OCI-M2 (cell line): ENCODE measurements around the gene GJC2.

Source experiments
- DNase-seq: peaks from one replicate; lab custom pipeline; 2025; ENCODE audit not compliant: unreplicated experiment; lab: John Stamatoyannopoulos, UW

Gene GJC2

GRCh38 chr1:228156515-228156881 is 6.8 kb downstream of the GJC2 start:
- DNase-seq = no peak

- no peak for DNase-seq
Observed at GRCh38 chr1:228156941-228157728, 7.4 kb downstream of the GJC2 start.

DNA sequence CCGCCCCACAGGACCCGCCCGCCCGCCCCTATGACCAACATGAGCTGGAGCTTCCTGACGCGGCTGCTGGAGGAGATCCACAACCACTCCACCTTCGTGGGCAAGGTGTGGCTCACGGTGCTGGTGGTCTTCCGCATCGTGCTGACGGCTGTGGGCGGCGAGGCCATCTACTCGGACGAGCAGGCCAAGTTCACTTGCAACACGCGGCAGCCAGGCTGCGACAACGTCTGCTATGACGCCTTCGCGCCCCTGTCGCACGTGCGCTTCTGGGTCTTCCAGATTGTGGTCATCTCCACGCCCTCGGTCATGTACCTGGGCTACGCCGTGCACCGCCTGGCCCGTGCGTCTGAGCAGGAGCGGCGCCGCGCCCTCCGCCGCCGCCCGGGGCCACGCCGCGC is 8.0 kb downstream of the GJC2 start:
- DNase-seq = no peak

- no peak for DNase-seq
Observed at GRCh38 chr1:228158151-228159007, 8.6 kb downstream of the GJC2 start.

DNA sequence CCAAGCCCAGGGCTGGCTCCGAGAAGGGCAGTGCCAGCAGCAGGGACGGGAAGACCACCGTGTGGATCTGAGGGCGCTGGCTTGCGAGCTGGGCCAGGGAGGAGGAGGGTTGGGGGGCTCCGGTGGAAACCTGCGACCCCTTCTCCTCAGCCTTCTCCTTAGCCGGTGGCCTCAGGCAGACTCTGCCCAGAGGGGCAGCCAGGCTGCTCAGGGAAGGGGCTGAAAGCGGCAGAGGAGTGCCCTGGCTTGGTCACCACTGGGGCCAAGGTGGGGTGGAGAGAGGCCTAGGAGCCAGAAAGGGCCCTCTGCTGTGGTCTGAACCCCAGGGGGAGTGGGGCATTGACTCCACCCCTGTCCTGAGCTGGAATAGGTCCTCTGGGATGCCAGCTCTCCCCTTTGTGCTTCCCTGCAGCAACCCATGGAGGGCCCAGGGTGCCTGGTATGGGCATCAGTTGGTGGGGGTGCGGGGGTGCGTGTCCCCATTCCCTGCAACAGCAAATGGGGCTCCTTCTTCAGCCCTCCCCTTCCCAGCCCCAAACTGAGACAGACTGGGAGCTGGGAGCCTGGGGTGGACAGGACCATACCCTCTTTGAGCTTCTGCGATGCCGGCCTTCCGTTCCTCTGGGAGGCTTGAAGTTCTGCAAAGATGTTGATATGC is 9.4 kb downstream of the GJC2 start:
- DNase-seq = no peak

DNA sequence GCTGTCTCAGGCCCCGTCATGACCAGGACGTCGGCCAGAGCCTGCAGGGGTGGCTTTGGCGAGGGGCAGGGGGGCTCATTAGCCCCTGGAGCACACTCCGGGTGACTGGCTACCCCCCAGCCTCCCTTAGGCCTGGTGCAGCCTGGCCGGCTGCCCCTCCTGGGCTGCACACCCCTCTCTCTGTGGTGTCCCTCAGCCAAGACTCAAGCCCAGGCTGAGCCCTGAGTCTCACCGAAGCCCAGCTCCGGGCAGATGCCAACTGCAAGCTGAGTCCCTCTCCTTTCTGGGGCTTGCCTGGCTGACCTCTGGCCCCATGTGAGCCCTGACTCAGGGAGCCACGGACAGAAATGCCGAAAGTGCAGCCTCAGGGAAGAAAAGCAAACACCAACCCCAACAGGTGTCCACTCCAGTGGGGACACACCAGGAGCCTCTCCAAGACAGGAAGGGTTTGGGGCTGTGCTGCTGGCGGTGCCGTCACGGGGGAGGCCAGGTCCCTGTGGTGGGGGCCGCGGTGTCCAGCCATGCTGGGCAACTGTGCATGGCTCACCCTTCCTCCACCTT is 10.6 kb downstream of the GJC2 start:
- no peak for DNase-seq

DNA sequence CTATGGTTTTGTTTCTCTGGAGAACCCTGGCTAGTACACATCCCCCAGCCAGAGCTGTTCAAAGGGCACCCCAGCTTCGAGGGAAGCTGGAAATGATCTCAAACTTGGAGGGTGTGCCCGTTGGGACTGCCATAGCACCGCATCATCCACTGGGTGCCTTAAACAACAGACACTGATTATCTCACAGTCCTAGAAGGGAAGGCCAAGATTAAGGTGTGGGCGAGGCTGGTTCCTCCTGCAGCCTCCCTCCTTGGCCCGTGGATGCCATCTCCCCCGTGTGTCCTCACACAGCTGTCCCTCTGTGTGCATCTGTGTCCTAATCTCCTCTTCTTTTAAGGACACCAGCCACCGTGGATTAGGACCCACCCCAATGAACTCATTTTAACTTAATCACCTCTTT is 11.6 kb downstream of the GJC2 start:
- no peak for DNase-seq

GRCh38 chr1:228161866-228162265 is 12.1 kb downstream of the GJC2 start:
- no peak for DNase-seq

GRCh38 chr1:228162286-228163006 is 12.7 kb downstream of the GJC2 start:
- no peak for DNase-seq

- no peak for DNase-seq
Observed at GRCh38 chr1:228163007-228163753, 13.4 kb downstream of the GJC2 start.

DNA sequence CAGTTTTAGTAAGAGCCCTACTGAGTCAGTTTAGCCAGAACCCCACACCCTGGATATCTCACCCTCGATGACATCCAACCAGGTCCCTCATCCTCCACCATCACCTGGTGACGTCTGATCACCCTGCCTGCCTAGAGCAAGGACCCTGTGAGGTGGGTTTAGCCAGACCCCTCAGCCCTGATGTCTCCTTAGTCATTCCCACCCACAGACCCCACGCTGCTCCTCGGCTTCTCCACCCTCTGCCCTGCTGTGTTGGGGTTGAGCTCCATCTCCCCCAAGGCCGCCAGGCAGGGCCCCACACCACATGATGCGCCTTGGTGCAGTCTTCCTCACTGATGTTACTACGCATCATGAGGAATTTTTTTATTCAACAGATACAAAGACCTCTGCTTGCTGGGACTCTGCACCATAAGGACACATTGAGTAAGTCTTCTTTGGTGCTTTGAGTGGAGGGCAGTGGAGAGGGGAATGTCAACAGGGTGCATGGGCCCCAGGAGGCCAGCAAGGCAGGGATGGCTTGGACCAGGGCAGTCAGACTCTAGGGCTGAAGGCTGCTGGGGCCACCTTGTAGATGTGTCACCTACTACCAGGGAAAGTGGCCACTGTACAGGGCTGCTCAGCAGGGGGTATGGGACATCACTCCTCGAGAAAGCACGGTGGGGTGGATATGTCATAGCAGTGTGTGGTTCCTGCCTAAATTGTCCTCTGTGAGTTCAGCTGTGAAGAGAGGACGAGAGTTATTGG is 14.2 kb downstream of the GJC2 start:
- no peak for DNase-seq

- DNase-seq = no peak
Observed at GRCh38 chr1:228164561-228165371, 15.0 kb downstream of the GJC2 start.

GRCh38 chr1:228165372-228166169 is 15.8 kb downstream of the GJC2 start, which contains the start of gene IBA57:
IBA57 (plus strand) TSS chr1:228165804; CDS start chr1:228165817, 13 bp downstream.
- peak; percentile 73 for DNase-seq

DNA sequence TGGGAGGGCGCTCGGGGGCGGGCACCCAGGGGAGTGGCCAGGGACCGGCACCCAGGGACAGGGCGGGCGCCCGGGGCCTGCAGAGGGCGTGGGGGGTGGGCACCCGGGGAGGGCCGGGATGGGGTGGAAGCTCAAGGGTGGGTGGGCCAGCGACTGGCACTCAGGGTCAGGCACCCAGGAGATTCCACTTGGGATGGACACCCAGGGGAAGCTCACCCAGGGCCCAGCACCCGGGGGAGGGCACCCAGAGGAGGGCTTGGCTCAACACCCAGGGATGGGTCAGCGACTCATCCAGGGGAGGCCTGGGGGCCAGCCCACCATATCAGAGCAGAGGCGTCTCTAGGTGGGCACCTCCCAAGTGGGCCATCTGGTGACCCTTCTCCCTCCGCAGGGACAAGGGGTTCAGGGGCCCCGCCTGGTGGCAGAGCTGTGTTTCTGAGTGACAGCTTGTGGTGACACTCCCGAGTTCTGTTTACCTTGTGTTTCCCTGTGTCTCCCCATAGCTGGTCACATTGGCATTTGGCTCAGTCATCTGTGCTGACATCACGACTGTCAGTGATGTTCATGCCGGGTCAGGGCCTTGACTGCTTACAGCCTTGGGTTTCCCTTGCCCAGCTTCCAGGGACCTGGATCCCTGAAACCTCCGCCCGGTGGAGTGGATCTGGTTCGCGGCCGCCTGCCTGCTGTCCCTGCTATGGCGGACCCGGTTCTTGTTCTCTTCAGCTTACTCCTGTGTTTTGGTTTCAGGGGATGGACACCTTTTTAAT is 16.6 kb downstream of the GJC2 start:
- no peak for DNase-seq

GRCh38 chr1:228168563-228169270 is 19.0 kb downstream of the GJC2 start:
- DNase-seq = no peak

DNA sequence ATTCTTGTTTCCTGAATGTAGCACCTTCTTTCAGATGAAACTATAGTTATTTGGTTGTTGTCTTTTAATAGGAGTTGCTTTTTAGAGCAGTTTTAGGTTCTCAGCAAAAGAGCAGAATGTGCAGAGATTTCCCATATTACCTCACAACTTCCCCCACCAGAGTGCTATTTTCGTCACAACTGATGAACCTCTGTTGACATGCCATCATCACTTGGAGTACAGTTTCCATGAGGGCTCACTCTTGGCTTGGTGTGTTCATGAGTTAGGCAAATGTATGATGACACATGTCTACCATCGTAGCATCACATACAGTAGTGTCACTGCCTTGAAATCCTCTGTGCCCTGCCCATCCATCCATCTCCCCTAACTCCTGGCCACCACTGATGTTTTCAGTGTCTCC is 19.6 kb downstream of the GJC2 start:
- DNase-seq = no peak
